DOHH2 (cell line): ENCODE data around the gene GPR157.

Experiments
- EZH2phosphoT487 ChIP-seq: fragments of 200-600 bp; sonication (generic); IDR thresholded peaks from 2 replicates; pipeline ENCODE4 v1.6.1; 2017; ENCODE audit warnings: borderline replicate concordance, mild to moderate bottlenecking, antibody characterized with exemption, low read length, moderate library complexity, mixed read lengths
- TF ChIP-seq, protein P1 (sequence below): fragments of 200-600 bp; sonication (generic); IDR thresholded peaks from one replicate; pipeline ENCODE4 v1.5.1; 2014; ENCODE audit warnings: antibody characterized with exemption, mild to moderate bottlenecking, low read depth, low read length; ENCODE audit not compliant: poor library complexity, severe bottlenecking

DNA sequence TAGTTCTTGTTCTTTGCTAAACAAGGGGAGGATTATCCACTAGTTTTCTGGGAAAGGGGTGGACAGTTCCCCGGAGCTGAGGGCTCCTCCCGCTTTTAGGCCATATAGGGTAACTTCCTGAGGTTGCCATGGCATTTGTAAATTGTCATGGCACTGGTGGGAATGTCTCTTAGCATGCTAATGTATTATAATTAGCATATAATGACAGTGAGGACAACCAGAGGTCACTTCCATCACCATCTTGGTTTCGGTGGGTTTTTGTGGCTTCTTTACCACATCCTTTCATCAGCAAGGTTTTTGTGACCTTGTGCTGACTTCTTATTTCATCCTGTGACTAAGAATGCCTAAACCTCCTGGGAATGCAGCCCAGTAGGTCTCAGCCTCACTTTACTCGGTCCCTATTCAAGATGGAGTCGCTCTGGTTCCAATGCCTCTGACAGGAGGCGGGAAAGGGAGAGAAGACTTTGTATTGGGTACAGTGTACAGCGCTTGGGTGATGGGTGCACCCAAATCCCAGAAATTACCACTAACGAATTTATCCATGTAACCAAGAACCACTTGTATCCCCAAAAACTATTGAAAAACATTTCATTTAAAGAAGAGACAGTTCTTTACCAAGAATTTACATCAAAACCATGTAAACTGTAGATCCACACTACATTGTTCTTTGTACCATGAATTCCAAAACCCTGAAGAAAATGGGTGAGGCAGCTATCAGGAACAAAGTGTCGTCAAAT is 50.7 kb downstream of the GPR157 start:
- TF ChIP-seq, protein P1, sequence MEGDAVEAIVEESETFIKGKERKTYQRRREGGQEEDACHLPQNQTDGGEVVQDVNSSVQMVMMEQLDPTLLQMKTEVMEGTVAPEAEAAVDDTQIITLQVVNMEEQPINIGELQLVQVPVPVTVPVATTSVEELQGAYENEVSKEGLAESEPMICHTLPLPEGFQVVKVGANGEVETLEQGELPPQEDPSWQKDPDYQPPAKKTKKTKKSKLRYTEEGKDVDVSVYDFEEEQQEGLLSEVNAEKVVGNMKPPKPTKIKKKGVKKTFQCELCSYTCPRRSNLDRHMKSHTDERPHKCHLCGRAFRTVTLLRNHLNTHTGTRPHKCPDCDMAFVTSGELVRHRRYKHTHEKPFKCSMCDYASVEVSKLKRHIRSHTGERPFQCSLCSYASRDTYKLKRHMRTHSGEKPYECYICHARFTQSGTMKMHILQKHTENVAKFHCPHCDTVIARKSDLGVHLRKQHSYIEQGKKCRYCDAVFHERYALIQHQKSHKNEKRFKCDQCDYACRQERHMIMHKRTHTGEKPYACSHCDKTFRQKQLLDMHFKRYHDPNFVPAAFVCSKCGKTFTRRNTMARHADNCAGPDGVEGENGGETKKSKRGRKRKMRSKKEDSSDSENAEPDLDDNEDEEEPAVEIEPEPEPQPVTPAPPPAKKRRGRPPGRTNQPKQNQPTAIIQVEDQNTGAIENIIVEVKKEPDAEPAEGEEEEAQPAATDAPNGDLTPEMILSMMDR, result no peak
- TF ChIP-seq EZH2phosphoT487, result no peak
